ENCODE data around the gene SIGLEC11.

DNA sequence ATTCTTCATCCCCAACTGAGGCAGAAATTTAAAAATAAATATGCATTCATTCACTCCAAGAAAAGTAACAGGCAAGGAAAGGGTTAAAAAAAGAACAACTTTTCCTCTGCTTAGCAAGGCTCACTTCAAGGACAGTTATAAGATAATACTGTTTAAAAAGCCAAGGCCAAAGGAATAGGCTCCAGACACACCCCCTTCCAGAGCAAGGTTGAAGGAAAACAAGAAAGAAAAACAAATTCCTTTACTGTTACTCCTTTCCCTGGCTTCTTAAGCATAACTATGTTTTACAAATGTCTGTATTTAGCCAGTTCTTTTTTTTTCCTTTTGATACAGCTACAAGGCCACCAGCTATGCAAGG lies 8.5 kb downstream of the SIGLEC11 start:
- TF ChIP-seq, protein P1, sequence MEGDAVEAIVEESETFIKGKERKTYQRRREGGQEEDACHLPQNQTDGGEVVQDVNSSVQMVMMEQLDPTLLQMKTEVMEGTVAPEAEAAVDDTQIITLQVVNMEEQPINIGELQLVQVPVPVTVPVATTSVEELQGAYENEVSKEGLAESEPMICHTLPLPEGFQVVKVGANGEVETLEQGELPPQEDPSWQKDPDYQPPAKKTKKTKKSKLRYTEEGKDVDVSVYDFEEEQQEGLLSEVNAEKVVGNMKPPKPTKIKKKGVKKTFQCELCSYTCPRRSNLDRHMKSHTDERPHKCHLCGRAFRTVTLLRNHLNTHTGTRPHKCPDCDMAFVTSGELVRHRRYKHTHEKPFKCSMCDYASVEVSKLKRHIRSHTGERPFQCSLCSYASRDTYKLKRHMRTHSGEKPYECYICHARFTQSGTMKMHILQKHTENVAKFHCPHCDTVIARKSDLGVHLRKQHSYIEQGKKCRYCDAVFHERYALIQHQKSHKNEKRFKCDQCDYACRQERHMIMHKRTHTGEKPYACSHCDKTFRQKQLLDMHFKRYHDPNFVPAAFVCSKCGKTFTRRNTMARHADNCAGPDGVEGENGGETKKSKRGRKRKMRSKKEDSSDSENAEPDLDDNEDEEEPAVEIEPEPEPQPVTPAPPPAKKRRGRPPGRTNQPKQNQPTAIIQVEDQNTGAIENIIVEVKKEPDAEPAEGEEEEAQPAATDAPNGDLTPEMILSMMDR (IDR thresholded peaks at IDR 0.05; ENCODE audit: poor library complexity, severe bottlenecking) = no peak
- no peak for TF ChIP-seq EP300 (conservative IDR thresholded peaks at IDR 0.05; ENCODE audit: poor library complexity, severe bottlenecking)
- TF ChIP-seq, protein P2, sequence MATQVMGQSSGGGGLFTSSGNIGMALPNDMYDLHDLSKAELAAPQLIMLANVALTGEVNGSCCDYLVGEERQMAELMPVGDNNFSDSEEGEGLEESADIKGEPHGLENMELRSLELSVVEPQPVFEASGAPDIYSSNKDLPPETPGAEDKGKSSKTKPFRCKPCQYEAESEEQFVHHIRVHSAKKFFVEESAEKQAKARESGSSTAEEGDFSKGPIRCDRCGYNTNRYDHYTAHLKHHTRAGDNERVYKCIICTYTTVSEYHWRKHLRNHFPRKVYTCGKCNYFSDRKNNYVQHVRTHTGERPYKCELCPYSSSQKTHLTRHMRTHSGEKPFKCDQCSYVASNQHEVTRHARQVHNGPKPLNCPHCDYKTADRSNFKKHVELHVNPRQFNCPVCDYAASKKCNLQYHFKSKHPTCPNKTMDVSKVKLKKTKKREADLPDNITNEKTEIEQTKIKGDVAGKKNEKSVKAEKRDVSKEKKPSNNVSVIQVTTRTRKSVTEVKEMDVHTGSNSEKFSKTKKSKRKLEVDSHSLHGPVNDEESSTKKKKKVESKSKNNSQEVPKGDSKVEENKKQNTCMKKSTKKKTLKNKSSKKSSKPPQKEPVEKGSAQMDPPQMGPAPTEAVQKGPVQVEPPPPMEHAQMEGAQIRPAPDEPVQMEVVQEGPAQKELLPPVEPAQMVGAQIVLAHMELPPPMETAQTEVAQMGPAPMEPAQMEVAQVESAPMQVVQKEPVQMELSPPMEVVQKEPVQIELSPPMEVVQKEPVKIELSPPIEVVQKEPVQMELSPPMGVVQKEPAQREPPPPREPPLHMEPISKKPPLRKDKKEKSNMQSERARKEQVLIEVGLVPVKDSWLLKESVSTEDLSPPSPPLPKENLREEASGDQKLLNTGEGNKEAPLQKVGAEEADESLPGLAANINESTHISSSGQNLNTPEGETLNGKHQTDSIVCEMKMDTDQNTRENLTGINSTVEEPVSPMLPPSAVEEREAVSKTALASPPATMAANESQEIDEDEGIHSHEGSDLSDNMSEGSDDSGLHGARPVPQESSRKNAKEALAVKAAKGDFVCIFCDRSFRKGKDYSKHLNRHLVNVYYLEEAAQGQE (IDR thresholded peaks at IDR 0.05; ENCODE audit: borderline replicate concordance) = no peak
- no peak for TF ChIP-seq POLR2AphosphoS5 (IDR thresholded peaks at IDR 0.05)
- TF ChIP-seq EZH2 (IDR thresholded peaks at IDR 0.05; ENCODE audit: borderline replicate concordance, insufficient read depth, low read length, poor library complexity, severe bottlenecking) = no peak
- TF ChIP-seq SMC3 (conservative IDR thresholded peaks at IDR 0.05; ENCODE audit: poor library complexity) = no peak

Measured in neural cell (in vitro differentiated cells).